HepG2 (cell line): ENCODE results near the gene SGCD. TPM values are rescaled to one million over a fixed set of nuclear protein-coding genes. Genes with fewer than 3 reads are reported as not detected.

Experiments used
- ATAC-seq: fragments of 200-7000 bp; cut with Tn5 transposase; 3 replicates; pipeline ENCODE4 v1.9.1; 2020; ENCODE audit warnings: mild to moderate bottlenecking, moderate library complexity
- BruUV-seq: library from RNA; stranded (reverse); fragments of 400-500 nt; replicated peaks from 2 replicates; lab custom pipeline; 2021; lab: Mats Ljungman, UMichigan
- CTCF ChIA-PET: fragments of 300-600 bp; formaldehyde crosslinking; extraction: SDS; loops from one replicate; lab custom pipeline; 2021; ENCODE audit warnings: low total read pairs, inconsistent platforms, low intra/inter-chr PET ratio; lab: Yijun Ruan, JAX
- POLR2A ChIA-PET: fragments of 350-600 bp; sonication (Branson Sonifier 250); formaldehyde crosslinking; loops from one replicate; lab custom pipeline; 2020; ENCODE audit warnings: antibody characterized with exemption, inconsistent platforms; lab: Yijun Ruan, JAX
- DNase-seq: peaks from one replicate; pipeline ENCODE4 v3.0.0-alpha.2; 2015; ENCODE audit warnings: low spot score
- FAIRE-seq: peaks from 3 replicates; lab custom pipeline; 2011; peaks lifted over from hg19 to GRCh38; lab: Jason Lieb, UNC
- H2AFZ ChIP-seq: one replicate; pipeline ENCODE4 v1.6.1; 2011; ENCODE audit warnings: low read length, inconsistent platforms
- H3K27ac ChIP-seq: fragments of 300-600 bp; 3 replicates; pipeline ENCODE4 v1.8.0; 2011; ENCODE audit warnings: mixed run types, mild to moderate bottlenecking, mixed read lengths, low read length, inconsistent platforms; ENCODE audit not compliant: insufficient read depth; ENCODE audit errors: extremely low read length
- H3K27me3 ChIP-seq, 2 experiments: fragments of 200-600 bp in 1 of 2; 2 replicates in 1 of 2; 3 replicates in 1 of 2; pipeline versions ENCODE4 v1.6.0 to v1.8.0; 2011; ENCODE audit warnings: low read length in 2 of 2, mild to moderate bottlenecking in 2 of 2, moderate library complexity in 2 of 2, inconsistent platforms in 1 of 2; ENCODE audit not compliant: insufficient read depth in 2 of 2, control insufficient read depth in 1 of 2
- H3K36me3 ChIP-seq, 2 experiments: fragments of 200-600 bp in 1 of 2; replicated peaks in 1 of 2; 2 replicates in 1 of 2; 3 replicates in 1 of 2; pipeline versions ENCODE4 v1.5.1 to v1.8.0; 2011; ENCODE audit warnings: low read length in 2 of 2, inconsistent platforms in 1 of 2; ENCODE audit not compliant: insufficient read depth in 2 of 2, control insufficient read depth in 1 of 2
- H3K4me1 ChIP-seq: 2 replicates; pipeline ENCODE4 v1.5.1; 2012; ENCODE audit warnings: low read length, inconsistent platforms; ENCODE audit not compliant: insufficient read depth
- H3K4me2 ChIP-seq: 2 replicates; pipeline ENCODE4 v1.6.0; 2011; ENCODE audit warnings: low read depth, low read length, inconsistent platforms
- H3K4me3 ChIP-seq, 3 experiments: fragments of 200-600 bp in 1 of 3; sonication (generic), shearing (Covaris generic) in 1 of 3; replicated peaks in 1 of 3; 2 replicates each; pipeline ENCODE4 v1.5.1; 2011 to 2016; ENCODE audit warnings: low read length in 3 of 3, inconsistent platforms in 2 of 3, low read depth in 2 of 3, mild to moderate bottlenecking in 2 of 3, control low read depth in 1 of 3, mixed read lengths in 1 of 3; ENCODE audit not compliant: insufficient read depth in 1 of 3
- H3K79me2 ChIP-seq: one replicate; pipeline ENCODE4 v1.6.1; 2011; ENCODE audit warnings: low read length, inconsistent platforms; ENCODE audit not compliant: insufficient read depth
- H3K9ac ChIP-seq: 2 replicates; pipeline ENCODE4 v1.6.0; 2011; ENCODE audit warnings: mild to moderate bottlenecking, low read depth, low read length, inconsistent platforms; ENCODE audit not compliant: insufficient read depth
- H3K9me3 ChIP-seq: 2 replicates; pipeline ENCODE4 v1.5.1; 2012; ENCODE audit warnings: mild to moderate bottlenecking, low read length
- H4K20me1 ChIP-seq: 2 replicates; pipeline ENCODE4 v1.6.0; 2011; ENCODE audit warnings: inconsistent platforms, mild to moderate bottlenecking, low read length, moderate library complexity; ENCODE audit not compliant: insufficient read depth
- ATF3 ChIP-seq: sonication (generic); formaldehyde crosslinking; IDR thresholded peaks from 2 replicates; pipeline ENCODE4 v1.4.0; 2020; ENCODE audit warnings: missing genetic modification reagents
- CENPX ChIP-seq: sonication (generic); formaldehyde crosslinking; IDR thresholded peaks from 2 replicates; pipeline ENCODE4 v1.9.0; 2021; ENCODE audit warnings: mild to moderate bottlenecking, missing genetic modification reagents, moderate library complexity
- DMAP1 ChIP-seq: IDR thresholded peaks from 2 replicates; pipeline ENCODE4 v1.6.1; 2016
- FOXO4 ChIP-seq: sonication (generic); formaldehyde crosslinking; conservative IDR thresholded peaks from 2 replicates; pipeline ENCODE4 v1.8.1; 2023; ENCODE audit warnings: missing genetic modification reagents
- KDM2A ChIP-seq: sonication (generic); formaldehyde crosslinking; IDR thresholded peaks from 2 replicates; pipeline ENCODE4 v1.4.0; 2020; ENCODE audit warnings: low read depth, missing genetic modification reagents, borderline replicate concordance
- KDM5A ChIP-seq: fragments of 200-600 bp; sonication (generic); IDR thresholded peaks from 2 replicates; pipeline ENCODE4 v1.7.0; 2018; ENCODE audit warnings: antibody characterized with exemption, mild to moderate bottlenecking, low read length, borderline replicate concordance
- NFAT5 ChIP-seq: sonication (generic); formaldehyde crosslinking; IDR thresholded peaks from 2 replicates; pipeline ENCODE4 v1.4.0; 2020; ENCODE audit warnings: missing genetic modification reagents
- POLR2A ChIP-seq, 2 experiments: IDR thresholded peaks; 2 replicates each; pipeline ENCODE4 v1.6.1; 2011; ENCODE audit warnings: low read depth in 2 of 2, low read length in 2 of 2, mild to moderate bottlenecking in 1 of 2, moderate library complexity in 1 of 2; ENCODE audit not compliant: insufficient read depth in 1 of 2
- SP4 ChIP-seq: sonication (generic); formaldehyde crosslinking; IDR thresholded peaks from 2 replicates; pipeline ENCODE4 v1.8.1; 2023; ENCODE audit warnings: mild to moderate bottlenecking, missing genetic modification reagents
- TOE1 ChIP-seq: sonication (generic); formaldehyde crosslinking; IDR thresholded peaks from 2 replicates; pipeline ENCODE4 v1.4.0; 2020; ENCODE audit warnings: mild to moderate bottlenecking, missing genetic modification reagents
- ZNF274 ChIP-seq: sonication (generic); formaldehyde crosslinking; IDR thresholded peaks from 2 replicates; pipeline ENCODE4 v1.5.1; 2020; ENCODE audit warnings: mild to moderate bottlenecking, missing genetic modification reagents
- ZNF3 ChIP-seq: IDR thresholded peaks from 2 replicates; pipeline ENCODE4 v1.7.0; 2017; ENCODE audit warnings: inconsistent platforms
- ZNF589 ChIP-seq: sonication (generic); formaldehyde crosslinking; conservative IDR thresholded peaks from 2 replicates; pipeline ENCODE4 v1.8.0; 2022; ENCODE audit warnings: mild to moderate bottlenecking, moderate library complexity, missing genetic modification reagents
- ZNF777 ChIP-seq: sonication (generic); formaldehyde crosslinking; IDR thresholded peaks from 2 replicates; pipeline ENCODE4 v1.4.0; 2020; ENCODE audit warnings: missing genetic modification reagents
- in situ Hi-C: cut with HindIII; loops from 2 replicates; pipeline ENCODE4 v1.10.0; 2017; ENCODE audit warnings: low pct_unique_long_range_greater_than_20kb; ENCODE audit not compliant: extremely low pct_ligation_motif_present
- intact Hi-C: fragments of 100-400 bp; cut with micrococcal nuclease; formaldehyde crosslinking; loops from one replicate; pipeline ENCODE4 v1.10.0; 2022; ENCODE audit not compliant: unreplicated experiment
- polyA plus RNA-seq, 8 experiments: library from polyadenylated mRNA; depleted of rRNA in 3 of 8; stranded (reverse) in 7 of 8; unstranded in 1 of 8; fragments of >200 nt; fragmentation: Illumina TruSeq in 4 of 8; extraction: Trizol in 4 of 8; gene quantifications; 2 replicates each; pipeline versions ENCODE4 v1.2.1 to v1.2.3, GENCODE V29; 2011 to 2016; ENCODE audit warnings: low read depth in 4 of 8, missing spikeins in 1 of 8, mixed read lengths in 1 of 8; ENCODE audit not compliant: insufficient read depth in 1 of 8
- total RNA-seq, 5 experiments: library from RNA; depleted of rRNA; stranded (reverse); fragments of >200 nt; fragmentation: Illumina TruSeq; extraction: Trizol; gene quantifications; 2 replicates each; pipeline ENCODE4 v1.2.3, GENCODE V29; 2016; ENCODE audit warnings: low read depth in 1 of 5

SGCD gene
- total and polyA plus RNA-seq, 2 of the 13 experiments (the other 11 are each of a cell fraction or from before 2014, with no cell fraction given) = not detected

DNA sequence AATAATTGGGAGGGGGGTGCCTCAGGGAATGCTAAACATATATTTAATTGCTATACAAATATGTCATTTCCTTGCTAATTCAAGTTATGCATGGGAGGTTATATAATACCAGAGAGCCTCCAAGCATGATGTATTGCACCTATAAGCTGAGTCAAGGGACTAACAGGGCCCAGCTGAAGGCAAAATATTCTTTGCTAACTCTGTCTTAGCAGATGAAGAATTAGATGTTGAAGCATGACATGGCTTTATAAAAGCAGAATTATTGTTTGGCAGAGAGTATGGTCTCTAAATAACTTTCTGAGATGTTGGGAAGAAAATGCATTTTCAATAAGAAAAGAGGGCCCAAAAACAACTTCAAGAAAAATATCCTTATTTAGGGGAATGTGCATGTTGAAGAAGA, 60.4 kb downstream of the SGCD start:
- FAIRE-seq (no peak), DNase-seq (no peak), ATAC-seq (no peak)
- TF ChIP-seq KDM2A (CRISPR knock-in tag) (no peak), NFAT5 (CRISPR knock-in tag) (no peak), DMAP1 (CRISPR knock-in tag) (no peak), ZNF589 (CRISPR knock-in tag) (no peak), ZNF777 (CRISPR knock-in tag) (no peak), ZNF274 (CRISPR knock-in tag) (no peak), POLR2A (IDR thresholded peaks at IDR 0.05; ENCODE audit: insufficient read depth in 1 of 2, low read depth in 2 of 2, low read length in 2 of 2) (no peak), ZNF3 (CRISPR knock-in tag) (no peak), CENPX (CRISPR knock-in tag) (no peak), SP4 (CRISPR knock-in tag) (no peak), FOXO4 (CRISPR knock-in tag) (no peak), TOE1 (CRISPR knock-in tag) (no peak), ATF3 (no peak), KDM5A (no peak)
- CTCF ChIA-PET = no interaction called here
- H3K4me1 ChIP-seq = no peaks in the 10 kb centered on the region
- intact Hi-C loops (no loop called here), in situ Hi-C loops (no loop called here)
- POLR2A ChIA-PET = no interaction called here
- H3K79me2 ChIP-seq = no peaks in the 10 kb centered on the region
- H3K4me3 ChIP-seq = no peak overlapping the region
- H2AFZ ChIP-seq = no peak overlapping the region
- no peak overlapping the region for H3K27ac ChIP-seq
- H3K36me3 ChIP-seq = no peaks in the 10 kb centered on the region
- H3K27me3 ChIP-seq = no peaks in the 10 kb centered on the region
- H3K4me2 ChIP-seq = no peak overlapping the region
- no TSS peak for BruUV-seq
- H3K9ac ChIP-seq = no peak overlapping the region
- no peaks in the 10 kb centered on the region for H4K20me1 ChIP-seq
- H3K9me3 ChIP-seq = no peaks in the 10 kb centered on the region
